GM19397 (cell line): ENCODE data around the gene HIVEP1.
"Not testable (repeated sequence)": the region's sequence is repeated elsewhere in the genome, so short reads cannot be mapped to it uniquely, and the experiment has no call there.

Experiments used
- ATAC-seq: cut with Tn5 transposase; IDR thresholded peaks from one replicate; pipeline ENCODE4 v1.9.1; 2021; ENCODE audit warnings: mild to moderate bottlenecking, moderate library complexity; ENCODE audit not compliant: unreplicated experiment

Gene HIVEP1

DNA sequence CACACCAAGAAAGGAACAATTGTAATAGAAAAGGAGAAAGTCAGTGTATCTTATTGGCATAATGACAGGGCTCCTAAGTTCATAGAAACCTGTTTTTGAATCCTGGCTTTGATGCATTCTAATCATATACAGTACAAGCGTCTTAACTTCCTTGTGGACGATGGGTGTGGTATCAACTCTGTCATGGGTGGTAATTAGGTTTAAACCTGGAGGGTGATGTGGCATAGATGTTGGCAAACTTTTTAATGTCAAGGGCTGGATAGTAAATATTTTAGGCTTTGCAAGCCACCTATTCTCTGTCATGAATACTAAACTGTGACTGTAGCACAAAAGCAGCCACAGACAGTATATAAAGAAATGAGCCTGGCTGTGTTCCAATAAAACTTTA, 139.3 kb downstream of the HIVEP1 start:
- no peak for ATAC-seq

DNA sequence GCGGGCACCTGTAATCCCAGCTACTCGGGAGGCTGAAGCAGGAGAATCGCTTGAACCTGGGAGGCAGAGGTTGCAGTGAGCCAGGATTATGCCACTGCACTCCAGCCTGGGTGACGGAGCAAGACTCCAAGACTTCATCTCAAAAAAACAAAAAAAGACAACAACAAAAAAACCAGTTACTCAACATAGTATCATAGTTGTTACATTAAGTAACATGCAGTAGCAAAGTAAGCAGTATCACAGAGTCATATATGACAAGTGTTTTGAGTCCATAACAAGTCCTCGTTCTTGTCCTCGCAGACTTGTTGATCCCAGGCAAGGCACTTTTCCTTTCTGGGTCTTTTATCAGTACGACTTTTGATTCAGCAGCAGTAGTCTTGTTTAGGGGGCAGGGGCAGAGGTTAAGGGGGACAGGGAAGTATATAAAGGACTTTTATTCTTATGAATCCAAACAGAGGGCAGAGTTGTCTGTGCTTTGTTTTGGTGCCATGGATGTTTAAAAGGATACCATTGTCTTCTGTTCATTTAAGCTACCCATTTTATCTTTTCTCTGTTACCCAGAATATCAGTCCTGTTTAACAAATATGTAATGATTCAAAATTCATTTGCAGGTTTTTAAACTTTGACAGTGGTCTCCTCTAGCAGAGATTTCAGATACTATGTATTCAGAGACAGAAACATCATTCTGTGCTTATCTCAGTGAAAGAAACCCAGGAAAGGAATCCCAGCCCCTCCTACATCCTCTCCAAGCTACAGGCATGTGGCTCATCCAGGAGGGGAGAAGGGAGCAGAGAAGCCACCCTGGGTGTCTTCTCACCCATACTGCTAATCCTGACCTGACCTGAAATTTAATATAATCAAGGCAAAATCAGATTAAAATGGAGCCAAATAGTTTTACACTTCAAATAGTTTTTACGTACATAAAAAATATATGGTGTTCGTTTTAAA, 140.2 kb downstream of the HIVEP1 start:
- no peak for ATAC-seq

DNA sequence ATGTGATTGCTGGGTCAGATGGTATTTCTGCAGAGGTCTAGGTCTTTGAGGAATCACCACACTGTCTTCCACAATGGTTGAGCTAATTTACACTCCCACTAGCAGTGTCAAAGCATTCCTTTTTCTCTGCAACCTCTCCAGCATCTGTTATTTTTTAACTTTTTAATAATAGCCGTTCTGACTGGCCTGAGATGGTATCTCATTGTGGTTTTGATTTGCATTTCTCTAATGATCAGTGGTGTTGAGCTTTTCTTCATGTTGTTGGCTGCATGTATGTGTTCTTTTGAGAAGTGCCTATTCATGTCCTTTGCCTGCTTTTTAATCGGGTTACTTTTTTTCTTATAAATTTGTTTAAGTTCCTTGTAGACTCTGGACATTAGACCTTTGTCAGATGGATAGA, 143.7 kb downstream of the HIVEP1 start:
- ATAC-seq, result not testable (repeated sequence)

DNA sequence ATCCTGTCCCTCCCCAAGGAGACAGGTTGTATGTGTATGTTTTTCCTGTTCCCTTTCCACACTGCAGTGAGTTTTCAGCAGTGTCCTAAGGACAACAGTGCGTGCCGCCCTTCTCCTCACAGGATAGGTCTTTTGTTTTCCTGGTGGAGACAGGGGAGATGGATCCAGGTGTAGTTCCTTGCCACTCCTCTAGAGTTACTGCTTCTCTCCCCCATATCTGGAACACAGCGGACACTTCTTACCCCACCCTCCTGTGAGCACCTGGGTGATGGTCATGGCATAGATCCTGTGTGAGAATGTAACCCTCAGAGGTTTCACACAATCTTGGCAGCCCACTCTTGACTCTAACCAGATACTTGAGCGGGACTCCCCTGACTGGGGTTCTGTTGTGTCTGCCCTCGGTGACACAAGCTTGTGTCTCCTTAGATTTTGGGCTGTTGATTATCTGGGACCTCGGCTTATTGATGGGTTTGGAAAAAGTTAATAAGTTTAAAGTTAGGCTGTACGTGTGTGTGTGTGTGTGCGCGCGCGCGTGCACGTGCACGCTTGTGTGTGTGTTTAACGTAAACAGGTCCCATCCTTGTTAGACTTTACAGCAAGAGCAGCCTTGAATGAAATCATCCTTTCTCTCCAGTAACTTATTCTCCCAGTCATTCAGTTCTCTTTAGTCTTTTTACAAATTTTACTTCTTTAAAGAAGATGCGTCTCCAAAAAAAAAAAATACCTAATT, 146.7 kb downstream of the HIVEP1 start:
- ATAC-seq, result no peak

DNA sequence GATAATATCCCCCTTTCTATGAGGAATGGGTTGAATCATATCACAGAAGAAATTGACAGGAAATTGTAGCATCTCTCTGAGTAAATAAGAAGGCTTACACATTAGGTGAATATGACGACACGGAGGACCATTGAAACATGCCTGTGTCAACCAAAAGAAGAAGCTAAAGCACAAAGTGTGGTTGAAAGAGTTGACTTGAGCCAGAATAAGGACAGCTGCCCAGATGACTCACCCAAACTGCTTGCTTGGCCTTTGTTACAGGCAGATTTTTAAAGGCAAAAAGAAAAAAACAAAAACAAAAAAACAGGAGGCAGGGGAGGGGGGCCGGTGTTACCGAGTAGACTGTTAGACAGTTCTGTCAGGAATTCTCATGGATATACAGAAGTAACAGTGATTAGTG, 148.2 kb downstream of the HIVEP1 start:
- ATAC-seq, result no peak

DNA sequence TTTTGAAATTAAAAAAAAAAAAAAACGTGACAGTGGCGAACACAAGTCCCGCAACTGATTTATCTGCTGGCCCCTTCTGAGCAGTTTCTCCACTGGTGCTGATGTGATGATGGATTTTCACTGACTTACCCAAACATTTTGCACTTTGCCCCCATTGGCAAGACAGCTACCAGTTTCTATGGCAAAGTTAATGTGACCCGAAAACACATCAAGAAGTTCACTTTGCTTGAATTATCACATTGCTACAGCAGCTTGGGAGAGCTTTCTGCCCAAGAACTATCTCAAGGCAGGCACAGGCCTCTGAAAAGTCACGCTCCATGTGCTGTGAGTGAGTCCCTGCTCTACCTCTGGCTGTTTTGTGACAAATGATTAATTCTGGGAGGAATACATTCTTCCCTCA, 150.1 kb downstream of the HIVEP1 start:
- ATAC-seq, result no peak

DNA sequence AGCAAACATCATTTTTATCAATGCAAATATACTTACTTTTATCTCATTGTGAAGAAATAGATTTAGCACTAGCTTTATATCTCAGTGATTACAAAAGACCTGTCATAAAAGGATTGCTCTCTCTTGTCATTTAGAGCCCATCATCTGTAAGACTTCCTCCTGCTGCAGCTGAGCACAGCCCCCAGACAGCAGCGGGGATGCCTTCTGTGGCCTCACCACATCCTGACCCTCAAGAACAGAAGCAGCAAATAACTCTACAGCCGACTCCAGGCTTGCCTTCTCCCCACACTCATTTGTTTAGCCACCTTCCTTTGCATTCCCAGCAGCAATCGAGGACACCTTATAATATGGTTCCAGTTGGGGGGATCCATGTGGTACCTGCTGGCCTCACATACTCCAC, 151.0 kb downstream of the HIVEP1 start:
- peak; percentile 88 for ATAC-seq

DNA sequence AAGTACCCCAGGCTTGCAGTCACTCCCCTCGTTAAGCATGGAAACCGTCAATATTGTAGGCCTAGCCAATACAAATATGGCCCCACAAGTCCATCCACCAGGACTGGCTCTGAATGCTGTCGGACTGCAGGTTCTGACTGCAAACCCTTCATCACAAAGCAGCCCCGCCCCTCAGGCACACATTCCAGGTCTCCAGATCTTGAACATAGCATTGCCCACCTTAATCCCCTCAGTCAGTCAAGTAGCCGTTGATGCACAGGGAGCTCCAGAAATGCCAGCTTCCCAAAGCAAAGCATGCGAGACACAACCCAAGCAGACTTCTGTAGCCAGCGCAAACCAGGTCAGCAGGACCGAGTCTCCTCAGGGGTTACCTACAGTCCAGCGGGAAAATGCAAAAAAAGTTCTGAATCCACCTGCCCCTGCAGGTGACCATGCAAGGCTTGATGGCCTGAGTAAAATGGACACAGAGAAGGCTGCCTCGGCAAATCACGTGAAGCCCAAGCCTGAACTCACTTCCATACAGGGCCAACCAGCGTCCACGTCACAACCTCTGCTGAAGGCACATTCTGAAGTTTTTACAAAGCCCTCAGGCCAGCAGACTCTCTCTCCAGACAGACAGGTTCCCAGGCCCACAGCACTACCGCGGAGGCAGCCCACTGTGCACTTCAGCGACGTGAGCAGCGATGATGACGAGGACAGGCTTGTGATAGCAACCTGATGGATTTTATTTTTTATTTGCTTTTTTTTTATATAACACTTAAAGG, 151.8 kb downstream of the HIVEP1 start:
- ATAC-seq, result no peak

DNA sequence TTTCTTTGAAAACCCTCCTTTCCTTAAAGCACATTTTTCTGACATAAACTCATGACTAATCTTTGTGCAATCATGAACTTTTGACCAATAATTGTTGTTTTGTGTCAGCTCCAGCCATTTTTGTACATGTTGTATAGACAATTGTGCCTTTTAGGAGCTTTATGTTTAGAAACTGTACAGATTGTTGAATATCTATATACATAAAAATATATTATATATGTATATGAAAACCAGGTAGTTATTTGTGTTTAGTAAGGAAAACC, 152.3 kb downstream of the HIVEP1 start:
- ATAC-seq, result no peak

DNA sequence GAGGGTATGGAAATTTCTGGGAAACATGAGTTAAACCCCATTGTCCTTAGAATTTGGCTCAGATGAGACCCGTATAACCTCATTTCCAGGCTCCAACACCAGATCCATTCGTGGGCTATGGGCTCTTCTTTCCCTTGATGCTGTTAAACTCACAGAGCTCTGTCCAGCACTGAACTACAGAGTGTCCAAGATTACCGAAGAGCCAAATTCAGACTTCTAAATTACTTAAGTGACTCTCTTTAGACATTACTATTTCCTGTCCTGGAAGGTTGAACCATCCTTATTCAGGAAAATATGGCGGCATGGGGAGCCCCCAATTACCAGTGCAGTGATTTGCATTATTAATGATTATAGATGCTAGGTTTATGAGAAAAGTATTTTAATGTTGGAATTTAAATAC, 153.2 kb downstream of the HIVEP1 start:
- no peak for ATAC-seq

DNA sequence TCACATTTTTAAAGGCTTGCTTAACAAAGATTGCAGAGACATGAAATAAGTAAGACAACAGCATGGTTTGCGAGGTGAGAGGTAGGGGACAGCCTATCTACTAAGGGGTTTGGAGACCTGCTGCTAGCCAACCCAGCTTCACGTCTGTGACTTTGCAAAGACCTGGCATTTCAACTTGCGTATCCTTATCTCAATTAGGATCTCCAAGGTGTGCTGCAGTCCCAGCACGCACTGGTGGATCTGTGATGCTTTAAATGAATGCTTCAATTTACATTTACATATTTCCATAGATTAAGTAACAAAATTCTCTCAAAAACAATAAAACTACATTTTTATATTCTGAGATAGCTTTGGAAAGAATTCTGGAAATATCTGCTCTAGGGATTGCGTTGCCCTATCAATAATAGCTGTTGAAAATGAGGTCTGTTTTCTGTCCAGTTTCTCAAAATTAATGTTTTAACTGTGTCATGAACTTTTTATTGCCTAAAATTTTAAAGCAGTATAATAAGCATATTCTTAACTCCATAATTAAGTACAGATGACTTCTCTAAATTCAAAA, 153.7 kb downstream of the HIVEP1 start:
- no peak for ATAC-seq

DNA sequence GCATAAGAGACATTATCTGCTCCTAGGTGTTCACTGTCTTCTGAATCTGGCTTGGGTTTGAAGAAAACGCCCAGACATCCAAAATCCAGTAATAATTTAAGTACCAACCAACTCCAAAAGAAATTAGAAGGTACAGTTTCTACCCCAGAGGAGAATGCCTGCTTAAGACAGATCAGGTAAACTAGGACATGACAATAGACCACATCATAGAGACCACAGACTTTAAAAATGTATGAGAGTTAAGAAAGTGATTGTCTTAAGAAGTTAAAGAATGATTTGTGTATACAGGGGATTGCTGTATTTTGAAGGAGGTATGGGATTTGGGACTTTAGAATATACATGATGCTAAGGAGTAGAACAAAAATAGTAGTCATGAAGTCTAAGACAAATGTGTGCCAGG, 157.3 kb downstream of the HIVEP1 start:
- no peak for ATAC-seq

DNA sequence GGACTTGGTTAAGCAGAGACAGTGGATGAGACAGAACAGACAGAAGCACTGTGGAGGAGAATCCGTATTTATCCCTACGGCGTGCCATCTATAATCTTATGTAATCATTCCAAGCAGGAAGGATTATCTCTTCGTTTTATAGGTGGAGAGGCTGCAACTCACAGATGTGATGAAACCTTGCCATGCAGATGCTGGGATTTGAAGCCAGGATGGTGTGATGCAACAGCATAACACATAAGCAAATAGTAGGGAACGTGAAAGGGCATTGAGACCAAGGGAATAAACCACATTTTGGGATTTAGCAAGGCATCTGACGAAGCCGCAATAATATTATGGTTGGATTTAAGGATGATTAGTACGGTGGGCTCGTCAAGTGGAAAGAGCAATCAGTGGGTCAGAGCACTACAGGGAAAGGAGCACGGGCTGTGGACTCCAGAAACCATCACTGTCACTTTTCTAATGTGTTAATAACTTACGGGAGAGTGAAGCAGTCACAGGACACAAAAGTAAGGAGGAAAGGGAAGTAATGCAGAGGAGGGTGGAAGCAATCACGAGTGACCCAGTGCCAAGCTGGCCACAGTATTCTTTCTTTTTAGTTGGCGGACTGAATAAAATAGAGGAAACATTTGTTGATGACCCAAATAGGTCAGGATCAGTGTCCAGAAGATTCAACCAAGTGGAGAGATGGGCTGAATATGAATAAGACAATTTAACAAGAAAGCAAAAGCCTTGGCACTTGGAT, 158.4 kb downstream of the HIVEP1 start:
- ATAC-seq, result no peak

DNA sequence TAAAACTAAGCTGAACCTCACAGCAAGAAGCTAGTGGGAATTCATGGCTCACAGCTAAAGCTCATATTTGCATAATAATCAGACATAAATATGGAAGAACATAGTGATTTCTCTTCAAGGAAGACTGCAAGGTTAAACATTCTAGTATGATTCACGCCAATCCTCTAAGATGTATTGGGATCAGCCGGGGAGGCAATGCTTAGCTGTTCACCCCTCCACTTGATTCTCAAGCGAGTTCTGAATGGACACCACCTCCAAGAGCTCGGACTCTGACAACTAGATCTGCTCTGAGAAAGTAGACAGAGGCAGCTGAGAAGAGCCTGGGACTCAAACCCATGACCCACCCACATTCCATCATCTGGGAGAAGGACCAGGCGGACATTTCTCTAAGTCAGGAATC, 159.6 kb downstream of the HIVEP1 start:
- ATAC-seq, result no peak

DNA sequence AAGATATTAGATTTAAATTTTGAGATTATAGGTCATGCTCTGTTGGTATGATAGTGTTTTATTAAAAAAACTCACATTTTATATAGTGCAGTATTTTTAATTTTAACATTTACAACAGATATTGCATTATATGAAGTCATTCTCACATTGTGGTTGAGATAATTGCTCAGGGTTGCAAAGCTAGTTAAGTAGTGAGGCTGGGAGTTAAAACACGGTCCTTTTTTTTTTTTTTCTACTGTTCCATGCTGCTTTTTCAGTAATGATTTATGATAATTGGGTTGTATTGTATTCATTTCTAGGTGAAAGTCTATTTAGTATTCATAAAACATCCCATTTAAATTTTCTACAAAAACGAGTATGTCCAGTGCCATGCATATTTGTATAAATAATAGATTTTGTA, 160.5 kb downstream of the HIVEP1 start:
- no peak for ATAC-seq

DNA sequence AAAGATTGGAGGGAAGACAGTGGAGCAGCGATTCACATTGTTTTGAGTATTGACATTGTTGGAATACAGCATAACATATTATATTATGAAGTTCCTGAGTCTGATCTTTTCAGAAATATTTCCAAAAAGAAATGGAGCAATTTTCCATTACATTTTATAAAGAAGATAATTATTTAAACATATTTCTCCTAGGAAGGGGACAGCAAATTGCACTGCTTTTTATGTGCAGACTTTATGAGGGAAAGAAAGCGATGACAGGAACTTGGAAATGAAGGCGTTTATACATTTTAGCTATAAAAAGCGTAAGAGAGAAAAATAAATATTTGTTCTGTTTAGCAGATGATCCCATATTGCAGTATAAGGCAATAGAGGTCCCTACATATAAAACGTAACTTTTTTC, 161.1 kb downstream of the HIVEP1 start:
- no peak for ATAC-seq

DNA sequence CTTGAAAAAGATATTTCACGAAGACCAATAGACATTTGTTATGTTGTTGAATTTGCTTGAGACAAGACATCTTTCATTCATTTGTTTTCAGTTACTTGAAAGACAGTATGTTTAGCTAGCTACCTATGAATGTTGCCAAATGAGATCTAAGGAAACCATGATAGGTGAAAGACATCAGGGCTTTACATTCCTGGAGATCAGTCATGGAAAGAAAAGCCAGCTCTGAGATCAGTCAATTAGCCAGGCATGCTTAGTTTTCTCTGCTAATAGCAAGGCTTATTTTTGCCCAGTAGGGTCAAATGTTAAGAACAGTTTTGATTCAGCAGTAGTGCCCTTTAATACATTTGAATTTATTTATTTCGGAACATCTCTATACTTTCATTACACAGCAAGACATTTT, 161.5 kb downstream of the HIVEP1 start:
- no peak for ATAC-seq

DNA sequence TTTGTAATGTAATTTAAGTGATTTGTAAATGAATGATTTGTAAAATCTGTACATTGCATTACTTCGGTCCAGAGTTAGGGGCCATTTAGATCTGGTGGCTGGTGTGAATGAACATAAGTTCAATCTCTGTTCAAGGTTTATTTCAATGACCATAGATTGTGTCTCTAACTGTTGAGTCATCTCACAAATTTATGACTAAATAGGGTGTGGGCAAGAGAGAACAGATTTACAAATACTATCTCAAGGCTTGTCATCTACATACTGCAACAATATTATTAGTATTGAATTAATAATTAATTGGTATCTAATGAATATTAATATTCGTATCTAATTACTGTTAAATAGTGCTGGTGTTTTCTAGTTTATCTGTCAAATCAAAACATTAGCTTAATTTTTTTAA, 162.8 kb downstream of the HIVEP1 start:
- no peak for ATAC-seq

DNA sequence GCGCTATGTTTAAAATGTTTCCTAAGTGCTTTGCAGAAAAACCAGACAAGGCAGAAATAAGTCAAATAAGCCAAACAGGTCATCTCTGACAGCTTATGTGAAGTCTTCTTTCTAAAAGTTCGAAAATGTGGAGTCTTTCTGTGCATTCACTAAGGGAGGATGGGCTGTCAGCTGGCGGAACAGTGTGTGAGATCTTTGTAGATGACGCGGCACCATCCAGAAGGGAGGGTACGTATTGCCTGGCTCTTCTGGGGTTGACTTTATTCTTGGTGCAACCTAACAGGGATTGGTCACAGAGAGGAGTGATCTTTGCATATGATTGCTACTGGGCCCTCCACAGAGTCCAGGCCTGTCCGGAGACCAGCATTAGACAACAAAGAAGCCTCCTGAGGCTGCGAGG, 163.5 kb downstream of the HIVEP1 start:
- ATAC-seq, result no peak

DNA sequence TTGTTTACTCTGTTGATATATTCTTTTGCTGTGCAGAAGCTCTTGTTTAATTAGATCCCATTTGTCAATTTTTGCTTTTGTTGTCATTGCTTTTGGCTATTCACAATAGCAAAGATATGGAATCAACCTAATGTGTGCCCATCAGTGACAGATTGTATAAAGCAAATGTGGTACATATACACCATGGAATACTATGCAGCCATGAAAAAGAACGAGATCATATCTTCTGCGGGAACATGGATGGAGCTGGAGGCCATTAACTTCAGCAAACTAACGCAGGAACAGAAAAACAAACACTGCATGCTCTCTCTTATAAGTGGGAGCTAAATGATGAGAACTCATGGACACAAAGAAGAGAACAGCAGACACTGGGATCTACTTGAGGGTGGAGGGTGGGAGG, 164.7 kb downstream of the HIVEP1 start:
- not testable (repeated sequence) for ATAC-seq

DNA sequence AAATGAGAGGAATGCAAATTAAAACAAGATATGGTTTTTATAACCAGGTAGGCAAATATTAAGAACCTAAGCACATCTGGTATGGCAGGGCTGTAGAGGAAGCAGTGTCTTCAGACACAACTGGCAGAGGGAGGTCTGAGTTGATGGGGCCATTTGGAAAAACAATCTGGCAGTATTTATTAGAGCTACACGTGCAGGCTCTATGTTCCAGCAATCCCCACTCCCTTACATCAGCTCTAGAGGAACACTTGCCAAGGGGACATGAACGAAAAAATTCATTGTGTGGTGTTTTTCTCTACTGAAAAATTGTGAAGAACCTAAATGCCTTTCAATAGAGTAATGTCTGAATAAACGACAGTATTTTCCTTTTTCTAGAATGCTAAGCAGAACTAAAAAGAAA, 166.4 kb downstream of the HIVEP1 start:
- ATAC-seq, result no peak
